GM18907 (cell line): ENCODE results near the gene TRIL.

ENCODE experiments used
- ATAC-seq: cut with Tn5 transposase; IDR thresholded peaks from one replicate; pipeline ENCODE4 v1.9.1; 2021; ENCODE audit warnings: mild to moderate bottlenecking, moderate library complexity; ENCODE audit not compliant: unreplicated experiment

Gene TRIL

DNA sequence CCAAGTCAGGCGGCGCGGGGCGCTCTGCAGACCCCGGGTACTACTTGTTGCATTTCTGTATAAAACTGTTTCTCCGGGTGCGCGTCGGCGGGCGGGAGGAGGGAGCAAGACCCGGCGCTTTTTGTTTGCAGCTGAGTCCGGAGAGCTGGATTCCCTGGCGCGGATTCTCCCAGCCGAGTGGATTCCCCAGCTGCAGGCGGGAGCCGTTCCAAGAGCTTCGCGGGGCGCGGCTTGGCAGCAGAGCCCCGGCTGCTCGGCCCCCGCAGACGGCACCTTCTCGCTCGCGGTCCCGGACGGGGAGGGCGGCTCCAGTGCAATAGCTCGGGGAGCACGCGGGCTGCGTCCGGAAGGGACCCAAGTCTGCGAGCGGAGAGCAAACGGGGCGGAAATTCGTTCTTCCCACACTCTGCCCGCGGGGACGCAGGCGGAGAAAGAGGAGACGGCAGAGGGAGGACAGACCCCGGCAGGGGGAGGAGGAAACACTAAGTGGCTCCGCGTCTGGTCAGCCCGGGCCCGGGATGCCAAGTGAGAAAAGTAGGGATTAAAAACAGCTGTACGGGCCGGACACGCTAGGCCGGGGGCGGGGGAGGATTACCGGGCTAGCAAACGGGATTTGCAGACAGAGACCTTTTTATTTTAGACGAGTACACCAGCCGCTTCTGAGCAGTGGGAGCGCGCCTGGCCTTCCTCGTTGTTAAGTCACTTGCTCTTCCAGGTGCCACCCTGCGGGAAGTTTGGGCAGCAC, at the start of gene TRIL:
TSS of gene TRIL (minus strand) at position 96 of the 745 bp plus-strand sequence. CDS start 284 bp downstream, outside the sequence.
- no peak for ATAC-seq

DNA sequence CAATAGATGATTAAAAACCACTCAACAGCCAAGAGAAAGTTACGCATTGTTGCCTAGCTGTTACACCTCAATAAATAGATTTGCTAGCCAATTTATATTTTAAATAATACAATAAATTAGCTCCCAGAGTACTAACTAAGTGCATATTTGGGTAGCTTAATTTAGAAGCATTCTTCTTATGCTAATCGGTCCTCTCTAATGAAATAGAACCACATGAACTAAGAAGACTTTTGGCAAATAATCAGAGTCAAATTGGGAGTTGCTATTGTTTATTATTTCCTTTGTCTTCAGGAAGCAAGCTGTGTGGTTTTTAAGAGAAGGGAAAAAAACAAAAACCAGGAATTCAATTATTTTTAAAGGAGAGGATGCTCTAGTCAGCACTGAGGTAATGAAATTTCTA, 49.0 kb upstream of the TRIL start:
- no peak for ATAC-seq

- ATAC-seq, result no peak
Measured at GRCh38 chr7:29005829-29006228, 47.7 kb upstream of the TRIL start.

DNA sequence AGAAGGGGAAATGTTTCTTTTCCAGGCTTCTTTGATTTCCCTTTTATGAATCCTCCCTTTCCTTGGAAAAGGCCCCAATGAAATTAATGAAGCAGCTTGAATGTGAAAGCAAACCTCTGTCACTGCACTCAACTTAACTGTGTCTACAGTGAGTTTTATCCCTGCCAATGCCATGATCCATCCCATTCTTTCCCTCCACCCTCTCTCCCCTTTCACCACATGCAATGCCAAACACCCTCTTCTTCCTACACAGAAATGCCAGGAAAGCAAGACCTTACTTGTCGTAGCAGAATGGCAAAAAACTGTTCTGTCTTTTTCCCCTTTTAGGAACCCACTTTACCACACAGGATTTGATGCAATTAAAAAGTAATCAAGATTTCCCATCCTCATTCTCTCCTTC, 47.3 kb upstream of the TRIL start:
- no peak for ATAC-seq

- ATAC-seq, result no peak
Measured at GRCh38 chr7:29003703-29004102, 45.6 kb upstream of the TRIL start.

DNA sequence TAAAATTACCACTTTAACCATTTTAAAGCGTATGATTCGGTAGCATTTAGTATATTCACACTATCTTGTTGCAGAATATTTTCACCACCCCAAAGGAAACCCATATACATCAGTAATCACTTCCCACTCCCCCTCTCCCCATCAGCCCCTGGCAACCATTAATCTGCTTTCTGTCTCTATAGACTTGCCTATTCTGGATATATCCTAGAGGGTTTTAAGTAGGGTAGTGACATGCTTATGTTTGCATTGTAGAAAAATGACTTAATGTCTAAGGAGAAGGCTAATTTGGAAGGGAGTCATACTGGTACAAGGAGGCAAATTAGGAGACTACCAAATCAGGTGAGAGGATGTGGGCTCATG, 42.6 kb upstream of the TRIL start:
- no peak for ATAC-seq

GRCh38 chr7:28999895-29000716, 42.0 kb upstream of the TRIL start:
- no peak for ATAC-seq

- no peak for ATAC-seq
Measured at GRCh38 chr7:28999427-28999826, 41.3 kb upstream of the TRIL start.

- ATAC-seq, result no peak
Measured at GRCh38 chr7:28998105-28998504, 40.0 kb upstream of the TRIL start.

- no peak for ATAC-seq
Measured at GRCh38 chr7:28996836-28997235, 38.7 kb upstream of the TRIL start.

- no peak for ATAC-seq
Measured at GRCh38 chr7:28993371-28993770, 35.2 kb upstream of the TRIL start.

DNA sequence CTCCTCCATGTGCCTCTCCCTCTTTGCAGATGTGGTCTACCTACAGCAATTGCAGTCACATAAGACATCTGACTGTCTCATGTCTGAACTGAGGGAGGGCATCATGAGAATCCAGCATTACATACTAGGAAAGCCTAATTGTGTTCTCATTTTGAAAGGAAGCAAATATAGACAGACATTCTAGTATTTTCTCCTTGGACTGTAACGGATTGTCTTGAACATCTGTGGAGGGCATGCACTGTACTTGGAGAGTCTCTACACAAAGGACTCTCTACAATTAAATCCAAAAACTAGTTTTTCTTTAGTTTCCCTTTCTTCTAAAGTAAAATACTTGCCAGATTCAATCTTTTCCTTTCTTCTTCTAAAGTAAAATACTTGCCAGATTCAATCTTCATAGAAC, 34.7 kb upstream of the TRIL start:
- ATAC-seq, result no peak

GRCh38 chr7:28990200-28990960, 32.2 kb upstream of the TRIL start:
- no peak for ATAC-seq

DNA sequence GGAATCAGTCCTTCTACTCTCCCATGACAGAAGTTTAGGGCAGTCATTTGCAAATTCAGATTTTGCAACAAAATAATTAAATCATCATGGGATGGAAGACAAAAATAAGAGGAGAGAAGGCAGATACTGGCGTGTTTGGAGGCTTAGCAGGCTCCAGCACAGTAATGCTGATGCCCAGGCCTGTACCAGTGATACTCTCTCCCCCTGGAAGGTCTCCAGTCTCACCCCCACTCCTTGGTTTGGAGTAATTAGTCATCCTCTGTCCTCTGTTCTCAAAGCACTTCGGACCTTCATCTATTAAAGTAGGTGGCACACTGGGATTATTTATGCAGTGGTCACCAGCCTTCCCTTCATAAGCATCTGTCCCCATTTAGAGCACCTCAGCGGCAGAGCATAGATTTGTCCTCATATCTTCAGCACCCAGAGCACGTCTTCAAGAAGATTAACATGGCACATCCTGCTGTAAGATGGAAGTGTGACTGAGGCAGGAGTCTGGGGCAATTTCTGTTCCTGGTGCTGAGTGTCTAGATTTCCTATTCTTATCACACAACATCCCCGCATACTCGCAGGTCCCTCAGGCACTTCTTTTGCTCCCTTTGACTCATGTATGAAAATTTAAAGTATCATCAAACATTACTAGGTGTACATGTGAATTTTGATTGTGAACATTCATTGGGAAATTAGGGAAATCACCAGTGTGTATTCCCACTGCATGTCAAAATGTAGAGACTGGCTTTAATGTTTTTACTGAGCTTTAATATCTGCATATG, 31.3 kb upstream of the TRIL start:
- no peak for ATAC-seq

DNA sequence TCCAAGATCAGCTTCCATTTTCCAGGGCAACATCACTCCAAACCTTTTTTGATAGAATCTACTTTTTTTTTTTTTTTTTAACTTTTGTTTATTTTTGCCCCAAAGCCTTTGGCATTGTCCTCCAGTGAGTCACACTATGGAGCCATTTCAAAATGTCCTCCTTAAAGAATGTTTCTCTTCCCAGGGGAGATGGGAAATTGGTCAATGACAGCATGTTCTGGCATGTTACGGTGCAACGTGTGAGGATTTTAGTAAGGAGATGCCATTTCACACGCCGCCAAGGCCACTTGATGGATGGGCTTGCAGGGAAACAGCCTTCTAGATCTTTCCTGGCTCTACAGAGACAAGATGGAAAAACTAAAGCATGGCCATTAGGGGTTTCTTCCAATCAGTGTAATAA, 30.7 kb upstream of the TRIL start:
- no peak for ATAC-seq

DNA sequence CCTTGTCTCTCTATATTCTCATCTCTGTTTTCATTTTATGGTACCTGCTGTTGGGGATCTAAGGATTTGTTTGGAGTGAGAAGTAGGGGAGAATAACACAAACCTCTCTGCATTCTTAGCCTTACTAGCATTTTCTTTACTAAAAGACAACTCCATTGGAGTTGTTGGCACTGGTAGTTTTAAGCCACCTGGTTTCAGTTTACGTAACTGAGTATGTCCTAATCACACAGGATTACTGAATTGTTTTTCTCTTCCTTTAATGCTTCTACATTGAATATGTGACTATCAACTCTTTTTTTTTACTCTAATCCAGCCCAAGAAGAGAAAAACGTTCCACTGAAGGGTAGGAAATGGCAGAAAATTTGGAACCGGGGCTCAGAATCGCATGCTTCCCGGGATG, 30.0 kb upstream of the TRIL start:
- ATAC-seq, result no peak

- ATAC-seq, result no peak
Measured at GRCh38 chr7:28986765-28987110, 28.6 kb upstream of the TRIL start.

DNA sequence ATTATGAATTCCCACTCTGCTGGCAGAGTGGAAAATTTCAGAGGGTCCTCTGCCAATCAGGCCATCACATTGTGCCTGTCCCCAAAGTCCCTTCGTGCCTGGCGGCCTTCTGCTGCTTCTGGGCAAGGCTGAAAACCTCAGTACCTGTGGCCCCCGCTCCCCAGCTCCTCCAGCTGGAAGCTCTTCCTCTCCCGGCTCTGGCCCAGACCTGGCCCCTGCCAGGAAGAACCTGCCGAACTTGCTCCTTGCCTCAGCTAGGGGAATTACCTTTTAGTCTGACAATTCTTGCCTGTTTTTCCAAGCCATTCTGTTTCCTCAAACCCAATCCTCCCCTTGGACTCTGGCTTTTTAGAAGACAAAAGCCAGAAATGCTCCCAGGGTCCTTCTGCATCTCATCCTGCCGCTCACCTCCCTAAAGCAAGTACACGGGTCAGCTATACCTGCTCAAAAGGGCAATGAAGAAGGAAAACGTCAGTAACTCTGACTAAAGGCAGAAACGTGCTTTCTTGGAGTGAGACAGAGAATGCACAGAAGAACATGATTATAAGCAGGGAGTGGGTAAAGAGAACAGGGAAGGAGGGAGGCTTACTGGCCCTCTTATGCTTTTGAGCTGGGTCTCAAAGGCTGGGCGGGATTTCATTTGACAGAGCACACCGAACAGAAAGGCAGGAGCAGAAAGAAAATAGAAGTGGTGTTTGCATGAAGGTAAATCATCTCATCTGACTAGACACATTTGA, 28.1 kb upstream of the TRIL start:
- ATAC-seq, result no peak

DNA sequence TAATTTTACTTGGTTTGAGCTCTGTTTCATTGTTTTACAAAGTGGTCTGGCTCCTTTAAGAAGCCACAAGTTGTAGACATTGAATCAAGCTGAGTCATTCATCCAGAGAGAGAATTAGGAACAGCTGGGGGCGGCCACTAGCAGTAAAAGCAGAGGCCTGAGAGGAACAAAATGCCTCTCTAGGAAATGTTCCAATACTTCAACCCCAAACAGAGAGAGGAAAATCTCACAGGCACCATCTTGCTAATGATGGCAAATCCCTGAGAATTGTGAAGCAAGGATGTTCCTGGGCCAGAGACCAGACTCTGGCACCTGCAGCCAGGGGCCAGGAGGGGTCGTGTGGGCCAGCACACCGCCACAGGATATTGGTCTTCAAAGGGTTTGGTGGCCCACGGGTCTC, 26.5 kb upstream of the TRIL start:
- no peak for ATAC-seq

GRCh38 chr7:28984217-28984616, 26.1 kb upstream of the TRIL start:
- no peak for ATAC-seq
